GM18505 (cell line): ENCODE data around the gene GRIK4.

Source experiments
- ATAC-seq: cut with Tn5 transposase; IDR thresholded peaks from one replicate; pipeline ENCODE4 v1.9.1; 2021; ENCODE audit not compliant: unreplicated experiment
- POLR2A ChIP-seq: IDR thresholded peaks from 4 replicates; pipeline ENCODE4 v1.6.1; 2011; ENCODE audit warnings: borderline replicate concordance; ENCODE audit not compliant: insufficient read depth, insufficient read length; ENCODE audit errors: extremely low read depth

Gene GRIK4

DNA sequence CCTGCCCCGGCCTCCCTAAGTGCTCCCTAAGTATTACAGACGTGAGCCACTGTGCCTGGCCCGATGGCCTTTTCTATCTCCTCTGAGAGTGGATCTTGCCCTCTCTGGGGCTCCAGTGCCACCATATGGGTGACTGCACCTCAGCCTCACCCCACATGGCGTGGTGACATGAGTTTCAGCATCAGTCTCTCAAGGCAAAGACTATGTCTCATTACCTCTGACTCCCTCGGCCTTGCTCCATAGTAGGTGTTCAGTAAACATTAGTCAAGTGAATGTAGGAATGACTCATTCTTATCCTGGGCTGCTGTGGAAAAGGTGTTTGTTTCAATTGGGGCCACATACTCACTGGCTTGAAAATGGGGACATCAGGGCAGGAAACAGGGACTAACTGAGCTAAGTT lies 168.8 kb downstream of the GRIK4 start:
- no peak for ATAC-seq
- no peak for TF ChIP-seq POLR2A

DNA sequence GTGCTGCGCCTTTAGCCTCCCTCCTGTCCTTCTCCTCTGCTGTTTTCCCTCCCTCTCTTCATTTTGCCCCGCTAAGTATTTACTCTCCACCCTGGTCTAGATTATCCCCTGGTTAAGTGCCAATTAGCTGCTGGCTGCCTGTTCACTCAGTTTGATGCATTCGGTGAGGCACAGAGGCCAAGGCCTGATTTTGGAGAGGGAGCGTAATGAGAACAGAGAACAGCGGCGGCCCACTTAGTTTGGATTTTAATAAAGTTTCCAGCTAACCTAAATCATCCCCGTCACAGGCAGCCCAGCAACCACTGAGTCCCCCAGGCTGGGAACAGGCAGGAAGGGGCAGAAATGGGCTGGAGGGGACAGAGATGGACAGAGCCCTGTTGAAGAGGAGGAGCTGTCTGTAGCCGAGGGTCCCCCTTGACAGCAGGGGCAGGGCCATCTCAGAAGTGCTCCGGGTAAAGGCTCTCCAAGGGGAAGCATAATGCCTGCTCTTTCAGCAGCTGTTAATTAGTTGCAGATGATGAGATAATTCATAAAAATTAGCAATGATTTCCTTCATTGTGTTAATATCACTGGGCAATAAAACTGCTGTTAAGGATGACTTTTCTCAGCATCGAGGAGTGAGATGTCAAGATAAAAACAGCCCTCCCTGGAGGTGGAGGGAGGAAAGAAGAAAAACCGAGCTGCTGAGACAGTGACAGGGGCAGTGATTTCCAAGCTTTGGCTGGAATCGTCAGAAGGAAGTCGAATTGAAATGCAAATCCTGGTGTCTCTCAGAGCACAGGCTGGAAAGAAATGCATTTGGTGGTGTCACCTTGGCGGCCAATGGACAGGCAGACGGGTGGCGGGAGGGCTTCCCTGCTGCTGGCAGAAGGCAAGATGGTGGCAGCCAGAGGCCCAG lies 170.1 kb downstream of the GRIK4 start:
- ATAC-seq: no peak

DNA sequence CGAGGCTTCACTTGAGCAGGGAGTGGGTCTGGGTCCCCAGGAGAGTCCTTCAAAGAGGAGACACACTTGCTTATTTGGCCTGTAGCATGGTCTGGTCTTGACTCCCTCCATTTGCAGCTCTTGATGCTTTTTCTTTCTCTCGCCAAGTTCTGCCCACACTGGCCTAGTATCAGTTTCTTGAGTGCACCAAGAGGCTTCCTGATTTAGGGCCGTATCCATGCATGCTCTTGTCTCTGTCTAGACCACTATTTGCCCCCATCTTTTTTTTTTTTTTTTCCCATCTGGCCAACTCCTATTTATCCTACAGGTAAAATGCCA lies 170.7 kb downstream of the GRIK4 start:
- ATAC-seq: no peak
- no peak for TF ChIP-seq POLR2A

More for the DNA sequence above, 170.1 kb downstream of the GRIK4 start:
- no peak for TF ChIP-seq POLR2A

DNA sequence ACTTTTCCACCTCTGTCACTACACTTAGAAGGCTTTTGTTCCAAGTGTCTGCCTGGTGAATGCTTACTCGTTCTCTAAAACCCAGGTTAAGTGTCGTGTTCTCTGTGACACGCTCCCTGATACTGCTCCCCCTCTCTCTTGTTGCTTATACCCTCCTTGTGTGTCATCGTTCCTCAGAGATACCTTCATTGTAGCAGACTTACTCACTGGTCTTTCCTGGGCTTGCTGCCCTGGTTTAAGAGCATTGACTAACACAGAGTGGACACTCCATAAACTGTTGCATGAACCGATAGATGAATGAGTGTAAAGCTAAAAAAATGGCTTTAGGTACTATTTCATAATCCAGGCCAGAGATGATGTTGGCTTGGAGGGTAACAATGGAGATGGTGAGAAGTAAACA lies 171.3 kb downstream of the GRIK4 start:
- no peak for ATAC-seq
- no peak for TF ChIP-seq POLR2A

DNA sequence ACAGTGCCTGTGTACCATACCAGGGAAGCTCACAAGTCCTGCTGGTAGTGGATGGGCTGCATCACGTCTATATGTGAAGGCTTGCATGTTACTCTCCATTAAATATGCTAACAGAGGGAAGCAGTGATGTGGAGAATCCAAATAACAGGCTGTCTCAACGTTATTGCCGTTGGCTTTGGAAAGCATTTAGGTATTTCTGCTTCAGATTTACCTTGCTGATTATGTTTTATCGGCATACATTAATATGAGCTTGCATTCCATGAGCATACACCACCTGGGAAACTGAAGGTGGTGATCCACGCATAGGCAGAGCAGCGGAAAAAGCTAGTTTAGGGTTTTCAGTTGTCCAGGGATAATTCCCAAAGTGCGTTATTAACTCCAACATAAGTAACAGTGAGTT lies 175.0 kb downstream of the GRIK4 start:
- ATAC-seq: no peak
- TF ChIP-seq POLR2A: no peak

DNA sequence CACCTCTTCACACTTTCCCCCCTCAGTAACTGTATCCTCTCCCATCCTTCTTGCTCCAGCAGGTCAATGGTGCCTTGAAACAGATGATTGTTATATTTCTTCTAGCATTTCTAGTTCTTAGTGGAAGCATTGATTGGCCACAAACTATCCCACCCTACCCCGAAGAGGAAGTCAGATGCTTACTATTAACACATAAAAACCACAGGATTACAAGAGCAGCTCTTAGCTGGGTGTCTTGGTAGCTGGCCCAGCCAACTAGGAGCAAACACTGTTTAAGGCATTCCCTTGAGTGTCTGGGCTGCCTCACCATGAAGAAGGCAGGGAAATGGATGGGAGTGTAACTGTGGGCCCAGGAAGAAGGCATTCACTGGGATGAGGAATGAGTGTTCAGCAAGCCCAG lies 176.6 kb downstream of the GRIK4 start:
- no peak for TF ChIP-seq POLR2A
- ATAC-seq: no peak

DNA sequence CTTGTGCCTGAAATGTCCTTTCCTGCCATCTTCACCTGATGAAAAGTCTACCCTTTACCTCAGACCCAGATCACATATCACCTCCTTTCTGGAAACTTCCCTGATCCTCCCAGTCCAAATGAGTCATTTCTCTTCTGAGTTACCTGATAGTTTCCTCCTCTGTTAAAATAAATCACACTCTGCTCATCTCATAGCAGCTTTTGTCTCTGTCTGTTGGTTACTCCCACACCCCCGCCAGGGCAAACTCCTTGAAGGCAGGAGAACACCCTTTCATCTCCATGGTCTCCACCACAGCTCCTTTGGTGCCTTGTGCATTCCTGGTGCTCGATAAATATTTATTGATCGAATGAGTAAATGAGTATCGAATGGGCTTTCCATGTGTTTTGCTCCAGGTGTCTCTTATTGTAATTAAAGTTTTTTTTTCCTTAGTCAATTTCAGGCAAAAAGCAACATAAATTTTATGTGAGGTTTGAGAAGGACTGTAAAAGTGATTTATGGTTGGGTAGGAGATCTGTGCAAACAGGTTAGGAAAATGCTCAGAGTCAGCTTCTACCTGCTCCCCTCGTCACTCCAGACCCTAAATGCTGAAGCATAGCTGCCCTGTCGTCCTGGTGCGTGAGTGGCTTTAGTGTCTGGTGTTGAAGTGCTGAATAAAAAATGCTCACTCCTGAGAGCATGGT lies 178.2 kb downstream of the GRIK4 start:
- no peak for ATAC-seq
- no peak for TF ChIP-seq POLR2A

DNA sequence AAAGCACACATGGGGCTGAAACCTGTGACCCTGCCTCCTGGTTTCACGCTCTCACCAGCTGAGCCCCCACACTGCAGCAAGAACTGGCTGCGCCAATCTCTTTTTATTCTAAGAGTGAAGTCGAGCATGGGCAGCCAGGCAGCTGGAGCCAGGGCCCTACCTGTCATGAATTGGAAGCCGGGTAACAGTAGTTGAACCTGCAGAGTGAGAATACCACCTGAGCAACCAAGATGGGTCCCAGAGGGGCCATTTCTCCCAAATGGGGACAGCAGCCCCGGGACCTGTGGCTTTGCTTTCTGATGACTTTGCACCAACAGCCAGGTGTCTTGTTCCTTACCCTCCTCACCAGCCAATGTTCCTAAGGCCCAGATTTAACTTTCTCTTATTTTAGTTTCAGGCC lies 178.9 kb downstream of the GRIK4 start:
- TF ChIP-seq POLR2A: no peak
- no peak for ATAC-seq

DNA sequence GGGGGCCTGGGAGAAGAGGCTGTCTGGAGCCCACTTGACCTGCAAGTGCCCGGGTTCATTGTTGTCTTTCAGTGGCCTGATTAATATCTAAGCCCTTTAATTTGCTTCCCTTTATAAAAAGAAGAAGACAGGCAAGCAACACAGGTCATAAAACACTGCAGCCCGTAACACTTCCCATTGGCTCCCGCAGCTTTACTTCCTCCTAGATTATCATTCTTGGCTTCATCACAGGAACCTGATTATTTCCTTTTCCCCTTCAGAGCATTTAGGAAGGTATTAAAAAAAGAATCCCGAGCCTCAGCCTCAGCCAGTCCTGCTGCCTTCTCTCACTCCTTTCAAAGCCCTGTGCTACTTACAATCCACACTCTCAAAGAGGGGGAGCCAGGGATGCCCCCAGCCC lies 183.2 kb downstream of the GRIK4 start:
- TF ChIP-seq POLR2A: no peak
- ATAC-seq: no peak

DNA sequence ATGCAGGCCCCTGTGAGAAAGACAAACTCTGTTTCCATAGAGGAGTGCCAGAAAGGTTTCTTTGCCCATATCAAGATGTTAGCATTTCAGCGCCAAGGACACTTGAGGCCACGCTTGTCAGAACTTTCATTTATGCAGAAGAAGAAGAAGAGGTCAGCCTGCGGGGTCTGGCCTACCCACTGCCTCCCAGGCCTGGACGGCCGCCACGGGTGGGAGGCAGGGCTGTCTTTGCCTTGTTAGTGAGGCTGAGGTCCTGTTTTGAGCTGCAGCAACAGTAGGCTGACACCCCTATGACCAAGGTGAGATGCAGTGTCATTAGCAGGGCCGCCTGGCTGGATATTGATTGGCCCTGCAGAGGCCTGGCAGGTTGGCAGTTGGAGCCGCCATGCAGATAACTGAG lies 183.9 kb downstream of the GRIK4 start:
- no peak for TF ChIP-seq POLR2A
- no peak for ATAC-seq

DNA sequence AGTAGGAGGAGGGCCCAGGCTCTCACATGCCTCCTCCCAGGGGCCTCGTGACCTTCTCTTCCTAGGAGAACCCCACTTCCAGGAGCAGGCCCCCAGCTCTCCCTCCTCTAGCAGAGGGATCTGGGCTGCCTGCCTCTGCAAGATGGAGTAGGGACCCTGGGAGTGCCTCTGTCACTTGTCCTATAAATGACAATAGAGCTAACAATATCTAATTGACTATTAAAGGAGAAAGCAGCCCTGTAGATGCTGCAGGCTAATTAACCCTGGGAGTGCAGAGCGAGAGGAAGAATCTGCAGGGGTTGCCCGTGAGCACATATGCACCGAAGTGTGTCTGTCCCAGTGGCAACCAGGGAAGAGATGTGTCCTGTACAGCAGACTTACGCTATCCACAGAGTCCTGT lies 184.4 kb downstream of the GRIK4 start:
- TF ChIP-seq POLR2A: no peak
- ATAC-seq: no peak

DNA sequence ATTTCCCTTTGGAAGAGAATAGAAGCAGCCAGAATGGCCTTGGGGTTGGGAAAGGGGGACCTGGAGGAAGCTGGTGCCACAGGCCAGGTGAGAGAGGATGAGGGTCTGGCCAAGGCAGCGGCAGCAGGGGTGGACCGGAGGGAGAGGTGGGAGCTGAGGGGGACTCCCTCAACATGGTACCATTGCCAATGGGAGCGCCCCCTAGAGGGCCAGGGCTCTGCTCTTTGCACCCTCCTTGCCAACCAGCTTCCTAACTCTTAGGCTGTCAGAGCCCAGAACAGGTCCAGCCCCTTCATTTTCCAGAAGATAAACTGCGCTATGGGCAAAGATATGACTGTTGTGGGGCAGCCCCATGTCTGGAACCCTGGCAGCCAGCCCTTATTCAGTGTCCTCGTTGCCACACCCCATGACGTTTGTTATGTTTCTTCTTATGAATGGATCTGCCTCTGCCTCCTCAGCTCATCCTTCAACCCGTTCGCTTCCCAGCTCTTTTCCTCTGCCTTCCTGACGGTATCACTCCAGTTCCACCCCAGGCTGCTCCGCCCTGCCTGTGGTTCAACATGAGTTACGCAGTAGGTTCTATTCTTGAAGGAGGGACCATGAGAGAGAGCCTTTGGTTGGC lies 185.2 kb downstream of the GRIK4 start:
- no peak for TF ChIP-seq POLR2A
- no peak for ATAC-seq

DNA sequence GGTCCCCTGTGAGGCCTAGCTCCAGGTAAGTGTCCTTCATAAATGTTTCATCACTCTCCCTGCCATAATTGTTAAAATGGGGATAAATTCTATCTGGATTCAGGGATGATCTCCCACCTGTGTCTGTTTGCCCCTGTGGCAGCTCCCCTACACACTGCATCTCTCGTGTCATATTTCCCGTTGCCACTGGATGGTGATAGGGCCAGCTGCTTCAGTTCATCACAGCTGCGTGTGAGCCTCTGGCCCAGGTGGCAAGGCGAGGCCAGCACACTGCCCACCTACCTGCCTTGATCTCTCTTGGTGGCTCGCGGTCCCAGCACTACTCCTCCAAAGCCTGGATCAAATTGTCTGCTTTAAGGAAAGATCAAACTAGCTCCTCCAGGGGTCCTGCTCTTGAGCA lies 187.4 kb downstream of the GRIK4 start:
- no peak for TF ChIP-seq POLR2A
- no peak for ATAC-seq

DNA sequence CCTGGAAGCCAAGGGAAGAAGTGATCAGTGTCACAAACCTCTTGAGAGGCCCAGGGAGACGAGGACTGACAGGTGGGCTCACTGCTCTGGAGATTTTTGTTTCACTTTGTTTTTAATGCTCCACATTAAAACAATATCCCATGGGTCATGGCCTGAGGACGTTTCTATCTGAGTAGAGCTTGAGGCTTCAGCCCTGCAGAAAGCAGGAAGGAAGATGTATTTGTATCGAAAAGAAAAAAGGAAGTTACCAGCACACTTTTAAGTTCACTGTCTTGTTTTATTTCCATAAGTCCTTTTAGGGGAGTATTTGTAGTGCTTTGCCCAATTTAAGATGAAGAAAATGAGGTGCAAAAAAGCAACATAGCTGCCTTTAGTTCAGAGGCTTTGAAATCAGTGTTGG lies 191.1 kb downstream of the GRIK4 start:
- no peak for ATAC-seq
- TF ChIP-seq POLR2A: no peak
